GM21360 (cell line): ENCODE measurements around the gene USP13.
"Not testable (repeated sequence)": the region's sequence is repeated elsewhere in the genome, so short reads cannot be mapped to it uniquely, and the experiment has no call there.

Experiments used
- ATAC-seq: cut with Tn5 transposase; IDR thresholded peaks from one replicate; pipeline ENCODE4 v1.9.1; 2021; ENCODE audit warnings: mild to moderate bottlenecking, moderate library complexity; ENCODE audit not compliant: unreplicated experiment

USP13 gene

GRCh38 chr3:179658606-179659005, 5.8 kb downstream of the USP13 start:
- ATAC-seq: no peak

DNA sequence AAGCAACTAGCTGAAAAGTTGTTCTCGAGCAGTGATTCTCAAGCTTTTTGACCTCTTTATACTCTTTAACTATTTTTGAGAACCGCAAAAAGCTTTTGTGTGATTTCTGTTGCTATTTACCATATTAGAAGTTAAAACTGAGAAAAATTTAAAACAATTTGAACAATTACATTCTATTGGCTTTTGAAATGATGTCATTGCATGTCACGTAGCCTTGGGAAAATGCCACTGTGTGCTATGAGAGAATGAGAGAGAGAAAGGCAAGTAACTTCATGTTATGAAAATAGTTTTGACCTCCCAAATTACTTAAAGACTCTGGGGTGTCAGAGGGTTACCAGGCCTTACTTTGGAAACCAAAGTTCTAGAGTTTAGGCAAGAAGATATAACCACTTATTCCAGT, 8.0 kb downstream of the USP13 start:
- no peak for ATAC-seq

DNA sequence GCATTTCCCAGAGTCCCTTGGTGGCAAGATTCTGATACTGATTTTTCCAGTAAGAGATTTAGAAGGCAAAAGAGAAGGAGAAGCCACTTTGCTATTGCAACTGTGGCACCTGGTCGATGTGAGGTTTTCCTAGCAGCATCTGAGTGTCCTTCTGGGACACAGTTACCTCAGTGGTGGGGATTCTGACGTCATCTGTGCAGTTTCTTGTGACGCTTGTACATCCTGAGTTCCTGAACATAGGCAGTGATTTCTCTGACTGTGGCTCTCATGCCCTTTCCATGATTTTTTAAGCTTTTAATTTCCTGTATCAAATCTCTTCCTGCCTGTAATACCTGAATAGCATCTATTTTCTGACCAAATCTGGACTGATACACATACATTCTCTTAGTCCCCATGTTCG, 8.9 kb downstream of the USP13 start:
- ATAC-seq: no peak

- ATAC-seq: no peak
Observed at GRCh38 chr3:179663093-179663492, 10.3 kb downstream of the USP13 start.

- ATAC-seq: no peak
Observed at GRCh38 chr3:179666030-179666429, 13.2 kb downstream of the USP13 start.

DNA sequence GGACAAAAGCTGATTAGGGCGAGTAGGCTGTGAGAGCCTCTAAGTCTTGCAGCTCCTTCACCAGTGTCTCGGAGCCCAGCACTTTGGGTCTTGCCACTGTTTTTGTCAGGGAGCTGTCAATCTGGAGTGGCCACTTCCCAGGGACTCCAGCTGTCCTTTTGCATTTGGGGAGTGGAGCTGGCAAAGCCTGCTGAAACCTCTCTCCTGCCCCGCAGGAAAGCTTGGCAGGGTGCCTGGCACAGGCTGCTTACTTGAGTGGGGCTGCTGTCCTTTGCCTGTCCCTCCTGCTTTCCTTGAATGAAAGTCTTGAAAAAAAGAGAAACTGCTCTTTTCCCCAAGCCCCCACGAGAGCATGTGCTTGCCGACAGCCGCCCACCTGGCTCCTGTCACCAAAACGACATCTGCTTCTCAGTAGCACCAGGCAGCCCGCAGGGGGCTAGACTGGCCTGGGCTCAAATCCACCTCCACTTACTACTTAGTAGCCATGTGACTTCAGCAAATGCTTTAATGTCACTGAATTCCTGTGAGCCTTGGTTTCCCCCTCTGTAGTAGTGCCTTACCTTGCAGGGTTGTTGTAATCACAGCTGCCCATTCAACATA, 13.7 kb downstream of the USP13 start:
- no peak for ATAC-seq

DNA sequence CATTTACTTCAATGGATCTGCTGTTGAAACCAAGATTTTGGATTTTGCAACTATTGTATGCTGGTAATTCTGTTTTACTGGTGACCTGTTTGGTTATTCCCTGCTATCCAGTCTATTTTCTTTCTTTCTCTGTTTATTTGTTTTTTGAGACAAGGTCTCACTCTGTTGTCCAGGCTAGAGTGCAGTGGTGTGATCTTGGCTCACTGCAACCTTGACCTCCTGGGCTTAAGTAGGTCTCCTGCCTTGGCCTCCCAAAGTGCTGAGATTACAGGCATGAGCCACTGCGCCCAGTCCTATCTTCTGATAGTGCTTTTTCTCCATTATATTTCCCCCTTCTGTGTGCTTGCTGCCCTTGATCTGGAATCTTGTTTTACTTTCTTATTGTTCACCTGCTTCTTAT, 15.6 kb downstream of the USP13 start:
- no peak for ATAC-seq

GRCh38 chr3:179670311-179670710, 17.5 kb downstream of the USP13 start:
- no peak for ATAC-seq

DNA sequence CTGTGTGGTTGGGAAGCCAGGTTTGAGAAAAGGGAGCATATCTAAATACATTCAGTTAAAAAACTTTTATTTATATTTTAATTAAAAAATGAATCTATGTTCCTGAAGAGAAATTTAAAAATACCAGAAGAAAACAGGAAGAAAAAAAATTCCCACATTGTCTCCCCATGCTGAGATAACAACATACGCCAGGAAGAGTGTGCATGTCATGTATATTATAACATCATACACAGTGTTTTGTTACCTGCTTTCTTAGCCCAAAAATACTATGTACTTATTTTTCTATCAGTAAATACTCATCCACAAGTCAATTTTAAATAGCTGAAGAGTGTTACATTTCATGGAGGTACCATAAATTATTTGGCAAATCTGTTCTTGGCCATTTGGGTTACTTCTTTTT, 18.5 kb downstream of the USP13 start:
- no peak for ATAC-seq

DNA sequence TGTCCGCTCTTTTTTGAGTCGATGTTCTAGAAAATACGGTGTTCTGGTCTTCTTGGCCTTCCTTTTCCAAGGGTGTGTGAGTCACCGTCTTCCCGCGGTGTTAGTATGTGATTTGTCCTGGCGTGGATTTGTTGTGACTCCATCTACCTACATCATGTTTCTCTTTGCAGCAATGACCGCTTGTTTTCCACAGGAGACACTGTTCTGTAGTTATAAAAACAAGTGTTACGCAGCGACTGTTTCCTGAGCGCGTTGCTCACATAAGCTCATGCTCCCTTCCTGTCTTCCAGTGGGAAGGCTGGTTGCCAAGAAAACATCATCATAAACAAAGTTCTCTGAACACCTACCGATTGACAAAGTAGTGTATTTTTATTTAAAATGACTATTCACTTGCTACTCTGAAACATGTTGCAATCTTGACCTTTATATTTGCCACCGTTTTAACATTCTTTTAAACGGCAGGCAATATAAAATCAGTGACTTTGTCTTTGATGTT, 19.0 kb downstream of the USP13 start:
- no peak for ATAC-seq

DNA sequence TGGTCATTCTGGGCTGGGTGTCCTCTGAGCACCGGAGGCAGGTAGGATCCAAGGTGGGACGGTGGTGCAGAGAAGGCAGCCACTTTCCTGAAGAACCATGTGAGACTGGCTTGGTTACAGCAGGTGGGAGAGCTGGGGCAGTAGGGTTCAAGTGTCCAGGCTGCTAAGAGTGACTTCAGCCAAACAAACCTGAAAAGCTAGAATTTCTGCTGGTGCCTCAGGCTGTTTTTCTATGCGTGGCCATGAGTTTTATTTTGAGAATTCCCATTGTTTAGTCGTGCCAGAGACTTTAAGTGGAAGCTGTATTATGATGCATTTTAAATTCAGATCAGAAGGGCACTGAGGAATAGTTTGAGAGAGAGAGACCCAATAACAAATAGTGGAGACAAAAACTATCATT, 20.1 kb downstream of the USP13 start:
- no peak for ATAC-seq

GRCh38 chr3:179673523-179673922, 20.7 kb downstream of the USP13 start:
- ATAC-seq: no peak

- no peak for ATAC-seq
Observed at GRCh38 chr3:179676081-179676480, 23.2 kb downstream of the USP13 start.

GRCh38 chr3:179677884-179678283, 25.0 kb downstream of the USP13 start:
- no peak for ATAC-seq

DNA sequence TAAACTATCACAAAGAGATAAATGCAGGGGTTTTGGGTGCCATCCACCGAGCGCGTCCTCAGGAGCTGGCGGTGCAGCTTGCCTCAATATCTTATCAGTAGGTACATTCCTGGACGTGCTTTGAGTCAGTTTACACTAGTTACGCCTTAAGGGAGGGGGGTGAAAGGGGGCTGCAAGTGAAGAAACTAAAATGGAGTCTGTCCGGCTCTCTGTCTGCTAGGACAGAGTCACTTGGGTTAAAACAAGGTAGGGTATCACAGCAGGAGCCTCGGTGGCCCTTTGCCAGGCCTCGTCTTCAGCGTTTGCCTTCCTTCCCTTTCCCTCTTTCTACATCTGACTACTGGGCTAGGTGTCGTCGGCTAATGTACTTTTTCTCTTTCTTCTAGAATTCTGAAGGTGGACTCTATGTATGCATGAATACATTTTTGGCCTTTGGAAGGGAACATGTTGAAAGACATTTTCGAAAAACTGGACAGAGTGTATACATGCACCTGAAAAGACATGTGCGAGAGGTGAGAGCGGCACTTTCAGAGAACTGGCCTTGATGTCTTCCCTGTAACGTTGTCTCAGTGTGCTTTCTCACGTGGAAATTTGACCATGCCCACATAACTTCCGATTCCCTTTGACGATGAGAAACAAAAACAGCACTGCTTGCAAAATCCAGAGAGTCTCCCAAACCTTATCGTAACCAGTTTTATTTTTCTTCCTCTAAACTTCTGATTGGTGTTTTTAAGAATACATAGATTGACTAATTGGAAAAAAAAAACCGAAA, 28.8 kb downstream of the USP13 start:
- no peak for ATAC-seq

- no peak for ATAC-seq
Observed at GRCh38 chr3:179682426-179683080, 29.7 kb downstream of the USP13 start.

DNA sequence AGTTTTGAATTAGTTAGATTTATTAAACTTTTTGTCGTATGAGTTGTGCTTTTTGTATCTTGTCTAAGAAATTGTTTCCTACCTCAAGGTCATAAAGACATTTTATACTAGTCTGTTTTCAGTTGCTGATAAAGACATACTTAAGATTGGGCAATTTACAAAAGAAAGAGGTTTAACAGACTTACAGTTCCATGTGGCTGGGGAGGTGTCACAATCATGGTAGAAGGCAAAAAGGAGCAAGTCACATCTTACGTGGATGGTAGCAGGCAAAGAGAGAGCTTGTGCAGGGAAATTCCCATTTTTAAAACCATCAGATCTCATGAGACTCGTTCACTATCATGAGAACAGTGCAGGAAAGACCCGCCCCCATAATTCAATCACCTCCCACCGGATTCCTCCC, 30.4 kb downstream of the USP13 start:
- ATAC-seq: not testable (repeated sequence)

GRCh38 chr3:179687967-179688535, 35.2 kb downstream of the USP13 start:
- no peak for ATAC-seq

DNA sequence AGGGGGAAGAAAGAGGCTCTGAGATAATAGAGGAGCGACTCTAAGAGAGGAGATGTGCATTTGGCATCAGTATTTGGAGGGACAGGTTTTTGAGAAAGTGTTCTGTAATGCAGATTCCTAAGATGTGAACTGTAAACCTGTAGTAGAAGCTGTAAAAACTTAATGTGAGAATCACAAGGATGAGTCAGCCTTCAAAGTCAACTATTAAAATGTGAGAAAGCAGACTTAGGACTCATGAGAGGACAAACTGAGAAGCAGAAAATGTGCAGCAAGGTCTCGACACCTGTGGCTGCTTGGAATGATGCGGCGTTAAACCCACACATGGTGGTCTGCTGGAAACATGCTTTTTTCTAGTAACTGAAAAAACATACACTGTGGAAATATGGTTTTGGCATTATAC, 36.0 kb downstream of the USP13 start:
- no peak for ATAC-seq

GRCh38 chr3:179694731-179695130, 41.9 kb downstream of the USP13 start:
- ATAC-seq: no peak

DNA sequence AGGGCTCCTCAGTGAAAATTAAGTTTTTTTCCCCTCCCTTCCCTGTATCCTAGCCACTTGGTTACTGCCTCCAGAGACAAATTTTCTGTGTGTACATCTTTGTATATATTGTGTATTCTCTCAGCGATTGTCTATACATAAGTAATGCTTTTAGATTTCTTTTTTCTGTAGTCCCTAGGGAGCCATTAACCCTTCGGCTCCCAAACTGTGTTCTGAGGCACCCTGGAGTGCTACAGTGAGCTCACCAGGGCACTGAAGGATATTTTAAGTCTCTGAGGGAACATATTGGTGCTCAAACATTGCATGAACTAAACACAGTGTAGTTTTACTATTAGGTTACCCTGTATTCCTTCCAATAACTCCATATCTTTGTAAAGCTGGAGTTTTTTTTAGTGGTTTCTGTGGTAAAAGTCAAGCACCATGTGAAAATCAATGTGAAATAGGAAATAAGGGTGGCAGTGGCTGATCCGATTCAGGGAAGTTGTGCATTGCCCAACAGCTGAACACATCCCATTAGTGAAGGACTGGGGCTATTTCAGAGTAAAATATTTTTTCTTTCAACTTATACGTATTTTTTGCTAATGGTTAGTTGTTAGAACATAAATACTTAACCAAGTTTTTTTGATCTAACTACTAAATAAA, 43.0 kb downstream of the USP13 start:
- no peak for ATAC-seq
